Measurements from ENCODE around the gene AZI2.

DNA sequence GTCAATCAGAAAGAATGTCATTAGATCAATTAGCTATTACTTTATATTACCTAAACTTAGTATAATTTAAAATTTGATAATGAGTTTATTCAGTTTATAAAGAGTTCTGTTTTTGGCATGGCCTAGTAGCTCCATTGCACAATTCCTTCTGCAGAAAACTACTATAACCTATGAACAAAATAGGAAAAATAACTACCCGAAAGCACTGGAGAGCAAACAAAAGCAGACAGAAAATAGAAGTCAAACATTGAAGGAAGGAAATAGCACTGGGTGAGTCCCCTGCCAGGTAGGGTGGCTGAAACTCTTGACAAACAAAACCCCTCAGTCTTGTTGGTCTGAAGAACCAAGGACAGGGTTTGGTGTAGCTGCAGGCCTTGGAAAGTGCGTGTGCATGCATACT is 69.7 kb downstream of the AZI2 start:
- TF ChIP-seq CTCF (IDR thresholded peaks at IDR 0.05) (no peak), ZFX (IDR thresholded peaks at IDR 0.05; ENCODE audit: borderline replicate concordance) (no peak)

All from 22Rv1 (cell line).